ENCODE results near the gene SLC22A4. TPM values are rescaled to one million over a fixed set of nuclear protein-coding genes. Genes with fewer than 3 reads are reported as not detected.
A peak's percentile ranks its signal among the peaks of the same experiment; 100 is the strongest.

Gene SLC22A4
- total and polyA plus RNA-seq, 2 of the 8 experiments (the other 6 are each of a cell fraction or from before 2014, with no cell fraction given), result 0.45 to 0.60 TPM

GRCh38 chr5:132370971-132371602 lies 76.9 kb downstream of the SLC22A4 start:
- H3K18ac ChIP-seq (ENCODE audit: extremely low read depth, low read length), result no peak overlapping the region
- no peak overlapping the region for H2BK5ac ChIP-seq (ENCODE audit: low read depth, low read length)
- H3K4me1 ChIP-seq (replicated peaks in 1 of 4; ENCODE audit: control insufficient read depth in 3 of 4, insufficient read depth in 4 of 4, low read length in 3 of 4), result peaks cover 0 to 4% (median 2%) of the 10 kb centered on the region in 4 experiments; a peak in 2 of 7 replicates
- no peak overlapping the region for H4K5ac ChIP-seq (ENCODE audit: insufficient read length, low read depth, low read length)
- H3K27me3 ChIP-seq (replicated peaks in 1 of 4; ENCODE audit: control insufficient read depth in 3 of 4, extremely low read depth in 1 of 4, insufficient read depth in 3 of 4, low read length in 3 of 4), result peaks cover 0 to 18% (median 8%) of the 10 kb centered on the region in 4 experiments; a peak in 5 of 7 replicates
- DNase-seq (ENCODE audit: low read depth in 1 of 2, low spot score in 2 of 2) (no peak), FAIRE-seq (no peak)
- no peak overlapping the region for H2AK5ac ChIP-seq (ENCODE audit: low read depth, low read length)
- H3K27ac ChIP-seq (ENCODE audit: low read depth, low read length), result no peak overlapping the region
- no peak overlapping the region for H2BK12ac ChIP-seq (ENCODE audit: low read depth, low read length)
- no peak overlapping the region for H3K56ac ChIP-seq (replicated peaks; ENCODE audit: insufficient read length, low read depth, low read length)
- H3K9ac ChIP-seq (replicated peaks in 1 of 4; ENCODE audit: extremely low read depth in 1 of 4, low read depth in 3 of 4, low read length in 3 of 4), result no peak overlapping the region
- peak overlapping the region in 1 of 2 experiments; percentile 72; a peak in 1 of 4 replicates for H3K4me2 ChIP-seq (ENCODE audit: insufficient read depth in 1 of 2, low read depth in 2 of 2, low read length in 2 of 2)
- no peak overlapping the region for H2BK120ac ChIP-seq (replicated peaks; ENCODE audit: low read depth, low read length)
- no peaks in the 10 kb centered on the region for H3K79me2 ChIP-seq (ENCODE audit: control insufficient read depth in 1 of 2, insufficient read depth in 2 of 2, low read length in 2 of 2)
- 87% methylated on average over 19 of the region's 19 CpGs; no CpG with 5 or more reads in 1 of the 2 experiments for WGBS, 2 experiments (ENCODE audit: extremely low coverage in 1 of 2, insufficient coverage in 1 of 2, insufficient read length in 1 of 2, insufficient replicate concordance in 2 of 2, low coverage in 1 of 2, low lambda C conversion rate in 2 of 2, missing lambda C conversion rate in 1 of 2)
- H2BK20ac ChIP-seq (ENCODE audit: low read length), result no peak overlapping the region
- H3K23me2 ChIP-seq (ENCODE audit: low read depth, low read length), result peaks cover 12% of the 10 kb centered on the region; the same call in 1 of the 2 replicates
- POLR2A ChIA-PET (ENCODE audit: partially characterized antibody), result no interaction called here
- no peak overlapping the region for H3K4ac ChIP-seq (replicated peaks; ENCODE audit: insufficient read length, low read depth, low read length)
- no peak overlapping the region for H3K14ac ChIP-seq (ENCODE audit: insufficient read length)
- H3K4me3 ChIP-seq (ENCODE audit: extremely low read depth in 1 of 4, insufficient read depth in 2 of 4, low read depth in 3 of 4, low read length in 4 of 4), result 0 out of 8 replicates have a peak overlapping the region, but pooled peaks of 1 of the 4 experiments have one; percentile 72
- H4K20me1 ChIP-seq (replicated peaks in 1 of 2; ENCODE audit: control insufficient read depth in 1 of 2, insufficient read depth in 2 of 2, low read length in 2 of 2), result no peaks in the 10 kb centered on the region
- no peak overlapping the region for H2BK15ac ChIP-seq (ENCODE audit: low read length)
- H3K79me1 ChIP-seq (ENCODE audit: low read depth, low read length), result no peaks in the 10 kb centered on the region
- no peak overlapping the region for H4K91ac ChIP-seq (replicated peaks; ENCODE audit: insufficient read length, low read length)
- H2AFZ ChIP-seq (ENCODE audit: low read length), result no peak overlapping the region
- H4K8ac ChIP-seq (ENCODE audit: extremely low read depth, insufficient read depth, low read length), result no peak overlapping the region
- CTCF ChIA-PET (ENCODE audit: partially characterized antibody), result interaction anchor here (0.8 to 2.0 kb wide), 8 partner anchors 10 to 191 kb away, joined by 3 to 6 read pairs (median 3); partner anchors contain the start of gene SLC22A4
- no peak overlapping the region for H3K23ac ChIP-seq (ENCODE audit: insufficient read length)
- no peaks in the 10 kb centered on the region for H3K9me3 ChIP-seq (ENCODE audit: insufficient read depth in 2 of 2, low read depth in 1 of 2, low read length in 1 of 2)
- H3K36me3 ChIP-seq (ENCODE audit: control insufficient read depth in 2 of 4, insufficient read depth in 4 of 4, low read length in 3 of 4), result no peaks in the 10 kb centered on the region
- no peak for TF ChIP-seq TEAD4 (IDR thresholded peaks at IDR 0.05; ENCODE audit: low read depth, low read length)
- no peak for TF ChIP-seq KDM1A (IDR thresholded peaks at IDR 0.05; ENCODE audit: borderline replicate concordance, low read length)
- no peak for TF ChIP-seq TBP (IDR thresholded peaks at IDR 0.05; ENCODE audit: low read depth, low read length)
- TF ChIP-seq SP1 (IDR thresholded peaks at IDR 0.05; ENCODE audit: low read depth, low read length), result no peak
- TF ChIP-seq POLR2A (IDR thresholded peaks at IDR 0.05; ENCODE audit: control extremely low read depth in 1 of 2, low read depth in 2 of 2, low read length in 2 of 2), result no peak
- TF ChIP-seq CBX5 (IDR thresholded peaks at IDR 0.05; ENCODE audit: low read depth, low read length), result no peak
- no peak for TF ChIP-seq BCL11A (IDR thresholded peaks at IDR 0.05; ENCODE audit: low read depth in 2 of 2, low read length in 2 of 2)
- TF ChIP-seq JUN (IDR thresholded peaks at IDR 0.05; ENCODE audit: low read depth, low read length), result no peak
- TF ChIP-seq HDAC6 (IDR thresholded peaks at IDR 0.05; ENCODE audit: low read depth, low read length), result no peak

Data from H1 (cell line).